HL-60 (cell line): ENCODE results near the gene PDXP.

Source experiments
- DNase-seq, 2 experiments: peaks; one replicate each; pipeline ENCODE4 v3.0.0-alpha.2; 2010 to 2020; ENCODE audit warnings: low read depth in 1 of 2, low spot score in 1 of 2
- H3K27ac ChIP-seq: fragments of 250-450 bp; sonication (Bioruptor Pico); replicated peaks from 2 replicates; pipeline ENCODE4 v1.5.1; 2020; ENCODE audit warnings: mild to moderate bottlenecking, moderate library complexity
- H3K27me3 ChIP-seq: fragments of 250-450 bp; sonication (Bioruptor Pico); 2 replicates; pipeline ENCODE4 v1.5.1; 2021; ENCODE audit warnings: mild to moderate bottlenecking, moderate library complexity; ENCODE audit not compliant: insufficient read depth, poor library complexity, severe bottlenecking
- H3K4me3 ChIP-seq: replicated peaks from 2 replicates; pipeline ENCODE4 v1.5.1; 2011; ENCODE audit warnings: mild to moderate bottlenecking, control low read depth, low read length; ENCODE audit not compliant: insufficient read depth
- GABPA ChIP-seq: IDR thresholded peaks from 2 replicates; pipeline ENCODE4 v1.6.1; 2012; ENCODE audit warnings: low read depth
- POLR2AphosphoS5 ChIP-seq: IDR thresholded peaks from 2 replicates; pipeline ENCODE4 v1.6.1; 2012; ENCODE audit warnings: low read depth
- SPI1 ChIP-seq: IDR thresholded peaks from 2 replicates; pipeline ENCODE4 v1.6.1; 2012; ENCODE audit warnings: low read depth, mild to moderate bottlenecking, borderline replicate concordance
- TF ChIP-seq, protein P1 (sequence below): IDR thresholded peaks from 2 replicates; pipeline ENCODE4 v1.6.1; 2012; ENCODE audit warnings: low read depth; ENCODE audit not compliant: insufficient replicate concordance
- TF ChIP-seq, protein P2 (sequence below): IDR thresholded peaks from one replicate; pipeline ENCODE4 v1.5.1; 2011; ENCODE audit warnings: low read length, control low read depth, inconsistent platforms; ENCODE audit not compliant: insufficient read depth

The PDXP gene

DNA sequence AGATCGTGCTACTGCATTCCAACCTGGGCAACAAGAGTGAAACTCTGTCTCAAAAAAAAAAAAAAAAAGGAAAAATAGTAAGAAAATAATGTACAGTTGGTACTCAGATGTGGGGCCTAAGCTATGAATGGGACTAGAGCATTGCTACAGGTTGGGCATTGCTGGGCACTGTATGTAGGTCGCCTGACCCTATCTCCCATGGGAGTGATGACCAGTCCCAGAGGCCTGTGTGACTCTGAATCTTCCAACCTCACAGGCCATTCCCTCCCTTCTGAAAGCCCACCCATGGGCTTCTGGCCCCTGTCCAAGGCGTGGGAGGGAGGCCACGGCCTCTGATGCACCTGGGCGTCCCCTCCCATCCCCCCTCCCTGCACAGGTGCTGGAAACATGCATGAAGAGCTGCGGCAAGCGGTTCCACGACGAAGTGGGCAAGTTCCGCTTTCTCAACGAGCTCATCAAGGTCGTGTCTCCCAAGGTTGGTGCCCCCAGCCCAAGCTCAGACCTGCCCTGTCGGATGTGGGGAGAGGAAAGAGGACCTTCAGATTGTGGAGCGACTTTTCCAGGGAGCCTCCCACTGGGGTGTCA, 40.4 kb upstream of the PDXP start:
- H3K27ac ChIP-seq, result no peak overlapping the region
- no peak overlapping the region for H3K4me3 ChIP-seq
- no peak for DNase-seq

DNA sequence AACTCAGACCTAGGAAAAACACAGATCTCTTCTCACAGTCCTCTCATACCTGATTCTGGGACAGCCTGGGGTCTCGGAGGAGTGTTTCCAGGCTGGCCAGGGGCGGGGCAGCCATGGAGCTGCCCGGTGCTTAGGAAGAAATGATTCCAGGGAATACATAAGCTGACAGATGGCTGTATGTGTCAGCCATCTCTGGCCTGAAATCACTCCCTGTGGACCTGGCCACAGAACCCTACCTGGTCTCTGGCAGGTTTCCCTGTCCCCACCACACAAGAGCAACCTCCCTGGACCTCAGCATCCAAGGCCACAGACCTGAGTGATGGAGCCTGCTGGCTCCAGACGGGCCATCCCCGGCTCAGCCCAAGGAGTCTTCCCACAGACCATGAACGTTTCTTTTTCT, 39.8 kb upstream of the PDXP start:
- Histone ChIP-seq H3K4me3 (no peak overlapping the region), H3K27ac (no peak overlapping the region), H3K27me3 (no peaks in the 10 kb centered on the region)
- no peak for DNase-seq
- TF ChIP-seq, protein P1, sequence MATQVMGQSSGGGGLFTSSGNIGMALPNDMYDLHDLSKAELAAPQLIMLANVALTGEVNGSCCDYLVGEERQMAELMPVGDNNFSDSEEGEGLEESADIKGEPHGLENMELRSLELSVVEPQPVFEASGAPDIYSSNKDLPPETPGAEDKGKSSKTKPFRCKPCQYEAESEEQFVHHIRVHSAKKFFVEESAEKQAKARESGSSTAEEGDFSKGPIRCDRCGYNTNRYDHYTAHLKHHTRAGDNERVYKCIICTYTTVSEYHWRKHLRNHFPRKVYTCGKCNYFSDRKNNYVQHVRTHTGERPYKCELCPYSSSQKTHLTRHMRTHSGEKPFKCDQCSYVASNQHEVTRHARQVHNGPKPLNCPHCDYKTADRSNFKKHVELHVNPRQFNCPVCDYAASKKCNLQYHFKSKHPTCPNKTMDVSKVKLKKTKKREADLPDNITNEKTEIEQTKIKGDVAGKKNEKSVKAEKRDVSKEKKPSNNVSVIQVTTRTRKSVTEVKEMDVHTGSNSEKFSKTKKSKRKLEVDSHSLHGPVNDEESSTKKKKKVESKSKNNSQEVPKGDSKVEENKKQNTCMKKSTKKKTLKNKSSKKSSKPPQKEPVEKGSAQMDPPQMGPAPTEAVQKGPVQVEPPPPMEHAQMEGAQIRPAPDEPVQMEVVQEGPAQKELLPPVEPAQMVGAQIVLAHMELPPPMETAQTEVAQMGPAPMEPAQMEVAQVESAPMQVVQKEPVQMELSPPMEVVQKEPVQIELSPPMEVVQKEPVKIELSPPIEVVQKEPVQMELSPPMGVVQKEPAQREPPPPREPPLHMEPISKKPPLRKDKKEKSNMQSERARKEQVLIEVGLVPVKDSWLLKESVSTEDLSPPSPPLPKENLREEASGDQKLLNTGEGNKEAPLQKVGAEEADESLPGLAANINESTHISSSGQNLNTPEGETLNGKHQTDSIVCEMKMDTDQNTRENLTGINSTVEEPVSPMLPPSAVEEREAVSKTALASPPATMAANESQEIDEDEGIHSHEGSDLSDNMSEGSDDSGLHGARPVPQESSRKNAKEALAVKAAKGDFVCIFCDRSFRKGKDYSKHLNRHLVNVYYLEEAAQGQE, result no peak
- TF ChIP-seq POLR2AphosphoS5 (no peak; the same call in 1 of the 2 replicates), SPI1 (no peak), GABPA (no peak)
- TF ChIP-seq, protein P2, sequence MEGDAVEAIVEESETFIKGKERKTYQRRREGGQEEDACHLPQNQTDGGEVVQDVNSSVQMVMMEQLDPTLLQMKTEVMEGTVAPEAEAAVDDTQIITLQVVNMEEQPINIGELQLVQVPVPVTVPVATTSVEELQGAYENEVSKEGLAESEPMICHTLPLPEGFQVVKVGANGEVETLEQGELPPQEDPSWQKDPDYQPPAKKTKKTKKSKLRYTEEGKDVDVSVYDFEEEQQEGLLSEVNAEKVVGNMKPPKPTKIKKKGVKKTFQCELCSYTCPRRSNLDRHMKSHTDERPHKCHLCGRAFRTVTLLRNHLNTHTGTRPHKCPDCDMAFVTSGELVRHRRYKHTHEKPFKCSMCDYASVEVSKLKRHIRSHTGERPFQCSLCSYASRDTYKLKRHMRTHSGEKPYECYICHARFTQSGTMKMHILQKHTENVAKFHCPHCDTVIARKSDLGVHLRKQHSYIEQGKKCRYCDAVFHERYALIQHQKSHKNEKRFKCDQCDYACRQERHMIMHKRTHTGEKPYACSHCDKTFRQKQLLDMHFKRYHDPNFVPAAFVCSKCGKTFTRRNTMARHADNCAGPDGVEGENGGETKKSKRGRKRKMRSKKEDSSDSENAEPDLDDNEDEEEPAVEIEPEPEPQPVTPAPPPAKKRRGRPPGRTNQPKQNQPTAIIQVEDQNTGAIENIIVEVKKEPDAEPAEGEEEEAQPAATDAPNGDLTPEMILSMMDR, result no peak

More for the DNA sequence above, 40.4 kb upstream of the PDXP start:
- no peaks in the 10 kb centered on the region for H3K27me3 ChIP-seq
- TF ChIP-seq GABPA, result no peak
- no peak for TF ChIP-seq POLR2AphosphoS5
- TF ChIP-seq SPI1, result no peak
- TF ChIP-seq, protein P1, result no peak
- TF ChIP-seq, protein P2, result no peak

DNA sequence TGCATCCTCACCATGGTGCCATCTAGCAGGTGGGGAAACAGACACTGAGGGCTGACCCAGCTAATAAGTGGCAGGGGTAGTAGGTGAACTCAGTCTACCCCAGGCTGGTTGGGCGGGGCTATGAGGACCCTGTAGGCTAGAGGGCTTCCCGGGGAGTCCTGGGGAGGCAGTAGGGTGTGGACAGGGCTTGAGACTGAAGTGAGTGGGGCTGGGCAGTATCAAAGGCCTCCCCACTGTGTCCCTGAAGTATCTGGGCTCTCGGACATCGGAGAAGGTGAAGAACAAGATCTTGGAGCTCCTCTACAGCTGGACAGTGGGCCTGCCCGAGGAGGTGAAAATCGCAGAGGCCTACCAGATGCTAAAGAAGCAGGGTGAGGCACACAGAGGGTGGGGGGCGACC, 38.5 kb upstream of the PDXP start:
- TF ChIP-seq, protein P1, result no peak
- TF ChIP-seq, protein P2, result no peak
- TF ChIP-seq GABPA (no peak), SPI1 (no peak), POLR2AphosphoS5 (no peak)
- Histone ChIP-seq H3K27me3 (no peaks in the 10 kb centered on the region), H3K4me3 (no peak overlapping the region), H3K27ac (no peak overlapping the region)
- DNase-seq, result no peak
